Dermis microvascular lymphatic vessel endothelial cell (primary cell): ENCODE results near the gene NUP214. TPM values are rescaled to one million over a fixed set of nuclear protein-coding genes. Genes with fewer than 3 reads are reported as not detected.
A peak's percentile ranks its signal among the peaks of the same experiment; 100 is the strongest.
"Not testable (repeated sequence)": the region's sequence is repeated elsewhere in the genome, so short reads cannot be mapped to it uniquely, and the experiment has no call there.

Source experiments
- DNase-seq, 2 donors: peaks; one replicate each; pipeline versions ENCODE4 v3.0.0 to v3.0.0-alpha.2; 2010; ENCODE audit warnings: low read depth in 2 of 2
- total RNA-seq: library from RNA; depleted of rRNA; stranded (reverse); fragments of >200 nt; gene quantifications from 2 replicates; pipeline ENCODE4 v1.2.1, GENCODE V29; 2014

NUP214 gene
- total RNA-seq, 1 donor from 2014 or later, result 7.6 TPM

- DNase-seq, result no peak
These were observed 108.2 kb downstream of the NUP214 start for GRCh38 chr9:131233556-131233955.

- no peak for DNase-seq
These were observed 108.6 kb downstream of the NUP214 start for GRCh38 chr9:131233995-131234394.

- DNase-seq, result no peak
These were observed 109.6 kb downstream of the NUP214 start for GRCh38 chr9:131234799-131235479.

- no peak for DNase-seq
These were observed 110.1 kb downstream of the NUP214 start for GRCh38 chr9:131235480-131235851.

- DNase-seq, result no peak
These were observed 110.8 kb downstream of the NUP214 start for GRCh38 chr9:131236161-131236560.

- peak in 1 of 2 donors; percentile 11 for DNase-seq
These were observed 111.4 kb downstream of the NUP214 start for GRCh38 chr9:131236761-131237160.

GRCh38 chr9:131237291-131237690, 111.9 kb downstream of the NUP214 start:
- DNase-seq, result peak in 1 of 2 donors; percentile 68

- peak; percentile 81 to 93 for DNase-seq
These were observed 112.6 kb downstream of the NUP214 start for GRCh38 chr9:131237931-131238401.

GRCh38 chr9:131238402-131239021, 113.1 kb downstream of the NUP214 start:
- DNase-seq, result peak; percentile 60 to 89

GRCh38 chr9:131239161-131239975, 114.0 kb downstream of the NUP214 start:
- DNase-seq, result no peak

GRCh38 chr9:131240047-131240921, 114.9 kb downstream of the NUP214 start:
- no peak for DNase-seq

- DNase-seq, result not testable (repeated sequence)
These were observed 118.9 kb downstream of the NUP214 start for GRCh38 chr9:131244331-131244730.

- DNase-seq, result no peak
These were observed 121.2 kb downstream of the NUP214 start for GRCh38 chr9:131246618-131247017.

- no peak for DNase-seq
These were observed 126.7 kb downstream of the NUP214 start for GRCh38 chr9:131252120-131252519.

- DNase-seq, result no peak
These were observed 128.6 kb downstream of the NUP214 start for GRCh38 chr9:131253891-131254491.

GRCh38 chr9:131254626-131255025, 129.2 kb downstream of the NUP214 start:
- DNase-seq, result no peak

- DNase-seq, result no peak
These were observed 130.4 kb downstream of the NUP214 start for GRCh38 chr9:131255676-131256197.

- no peak for DNase-seq
These were observed 132.1 kb downstream of the NUP214 start for GRCh38 chr9:131257266-131258025.

- no peak for DNase-seq
These were observed 132.8 kb downstream of the NUP214 start for GRCh38 chr9:131258186-131258585.
